Naive B cell (primary cell): Measurements from ENCODE around the gene CALHM2. TPM values are rescaled to one million over a fixed set of nuclear protein-coding genes. Genes with fewer than 3 reads are reported as not detected.

Experiments used
- ATAC-seq, 2 donors: fragments of 150-1000 bp; cut with Tn5 transposase; 2 replicates each; pipeline ENCODE4 v1.10.0; 2021; ENCODE audit warnings: low read depth in 2 of 2, mild to moderate bottlenecking in 2 of 2, moderate library complexity in 2 of 2
- DNase-seq: peaks from one replicate; pipeline ENCODE4 v3.0.0; 2022
- H3K27ac Mint-ChIP-seq, 6 donors: one replicate each; pipeline ENCODE4 v1.8.0; 2020 to 2022; ENCODE audit warnings: mild to moderate bottlenecking in 6 of 6, mixed read lengths in 6 of 6, moderate library complexity in 5 of 6, inconsistent platforms in 2 of 6
- H3K27me3 Mint-ChIP-seq, 3 donors: one replicate each; pipeline ENCODE4 v1.8.0; 2021 to 2022; ENCODE audit warnings: mixed read lengths in 3 of 3, mild to moderate bottlenecking in 1 of 3
- H3K36me3 Mint-ChIP-seq, 2 donors: one replicate each; pipeline ENCODE4 v1.8.0; 2020 to 2022; ENCODE audit warnings: mixed read lengths in 2 of 2, inconsistent platforms in 1 of 2, mild to moderate bottlenecking in 1 of 2
- H3K4me1 Mint-ChIP-seq, 3 donors: one replicate each; pipeline ENCODE4 v1.8.0; 2020 to 2022; ENCODE audit warnings: mixed read lengths in 3 of 3, inconsistent platforms in 1 of 3, mild to moderate bottlenecking in 1 of 3, moderate library complexity in 1 of 3
- H3K4me3 Mint-ChIP-seq, 8 donors: one replicate each; pipeline ENCODE4 v1.8.0; 2020 to 2022; ENCODE audit warnings: mild to moderate bottlenecking in 8 of 8, mixed read lengths in 8 of 8, moderate library complexity in 8 of 8, inconsistent platforms in 2 of 8
- H3K9me3 Mint-ChIP-seq, 7 donors: one replicate each; pipeline ENCODE4 v1.8.0; 2020 to 2022; ENCODE audit warnings: mixed read lengths in 7 of 7, mild to moderate bottlenecking in 5 of 7, inconsistent platforms in 2 of 7, moderate library complexity in 1 of 7
- polyA plus RNA-seq, 6 donors: library from polyadenylated mRNA; unstranded; fragments of 300-500 nt; fragmentation: Illumina TruSeq; gene quantifications; one replicate each; pipeline ENCODE4 v1.2.3, GENCODE V29; 2021; ENCODE audit warnings: low read depth in 6 of 6

The CALHM2 gene
- polyA plus RNA-seq, 6 donors from 2014 or later: 0.39 to 2.3 (median 1.00) TPM; not detected in 1

GRCh38 chr10:103416436-103417147 lies 35.6 kb downstream of the CALHM2 start:
- DNase-seq (peak; percentile 28), ATAC-seq (no peak)
- Mint-ChIP-seq H3K4me3 (no peak overlapping the region), H3K27ac (peak overlapping the region in 2 of 6 donors; percentile 40 to 58), H3K27me3 (no peaks in the 10 kb centered on the region), H3K36me3 (peaks cover 28 to 40% of the 10 kb centered on the region in 2 donors), H3K4me1 (no peaks in the 10 kb centered on the region), H3K9me3 (no peaks in the 10 kb centered on the region)

- H3K27ac Mint-ChIP-seq: no peak overlapping the region
Observed at GRCh38 chr10:103415581-103415980, 36.6 kb downstream of the CALHM2 start.

GRCh38 chr10:103413564-103413963 lies 38.6 kb downstream of the CALHM2 start:
- ATAC-seq: no peak
- Mint-ChIP-seq H3K27me3 (no peaks in the 10 kb centered on the region), H3K4me1 (peaks cover 0 to 3% (median 0%) of the 10 kb centered on the region in 3 donors), H3K36me3 (peaks cover 32 to 40% of the 10 kb centered on the region in 2 donors), H3K9me3 (no peaks in the 10 kb centered on the region), H3K27ac (no peak overlapping the region), H3K4me3 (no peak overlapping the region)
- DNase-seq: no peak

More at GRCh38 chr10:103415581-103415980, 36.6 kb downstream of the CALHM2 start:
- H3K4me3 Mint-ChIP-seq: no peak overlapping the region
- H3K27me3 Mint-ChIP-seq: no peaks in the 10 kb centered on the region
- no peak for ATAC-seq
- no peak for DNase-seq
- no peaks in the 10 kb centered on the region for H3K9me3 Mint-ChIP-seq
- no peaks in the 10 kb centered on the region for H3K4me1 Mint-ChIP-seq
- H3K36me3 Mint-ChIP-seq: peaks cover 22 to 40% of the 10 kb centered on the region in 2 donors

GRCh38 chr10:103397191-103397825 lies 54.9 kb downstream of the CALHM2 start:
- Mint-ChIP-seq H3K27me3 (no peaks in the 10 kb centered on the region), H3K4me3 (peak overlapping the region; percentile 91 to 99 (median 96)), H3K9me3 (no peaks in the 10 kb centered on the region), H3K4me1 (peaks cover 32 to 53% (median 47%) of the 10 kb centered on the region in 3 donors), H3K36me3 (no peaks in the 10 kb centered on the region), H3K27ac (peak overlapping the region in 5 of 6 donors; percentile 84 to 97 (median 91))
- no peak for DNase-seq
- ATAC-seq: no peak

- Mint-ChIP-seq H3K9me3 (no peaks in the 10 kb centered on the region), H3K4me3 (peak overlapping the region; percentile 91 to 99 (median 96)), H3K27ac (peak overlapping the region; percentile 88 to 97 (median 94)), H3K27me3 (no peaks in the 10 kb centered on the region), H3K36me3 (no peaks in the 10 kb centered on the region), H3K4me1 (peaks cover 32 to 53% (median 47%) of the 10 kb centered on the region in 3 donors)
- ATAC-seq (no peak), DNase-seq (no peak)
Observed at GRCh38 chr10:103396789-103397087, 55.4 kb downstream of the CALHM2 start.

Other genes with a start within 250 kb of the CALHM2 start
- not detected for gene RPEL1, start 206.5 kb downstream of the CALHM2 start, polyA plus RNA-seq
- gene INA, start 175.2 kb downstream of the CALHM2 start, polyA plus RNA-seq: not detected
- 10 to 100 TPM in 2 of 6 donors, 1 to 10 TPM in 4; 7.9 to 12.2 (median 9.1) TPM for gene PCGF6, start 101.2 kb downstream of the CALHM2 start, polyA plus RNA-seq
- 1 to 10 TPM; 3.4 to 5.3 (median 4.2) TPM for gene TAF5, start 84.4 kb downstream of the CALHM2 start, polyA plus RNA-seq
- gene ATP5MK, start 55.9 kb downstream of the CALHM2 start, polyA plus RNA-seq: 100 to 1,000 TPM; 364 to 441 (median 409) TPM
- gene PDCD11, start 55.7 kb downstream of the CALHM2 start, polyA plus RNA-seq: 10 to 100 TPM in 2 of 6 donors, 1 to 10 TPM in 4; 5.0 to 16.0 (median 9.4) TPM
- gene CALHM1, start 6.5 kb upstream of the CALHM2 start, polyA plus RNA-seq: not detected
- not detected for gene CALHM3, start 26.9 kb upstream of the CALHM2 start, polyA plus RNA-seq
- gene NEURL1, start 41.3 kb upstream of the CALHM2 start, polyA plus RNA-seq: under 1 TPM; 0.21 to 0.83 (median 0.33) TPM